B cell (primary cell): Measurements from ENCODE around the gene ANAPC2. TPM values are rescaled to one million over a fixed set of nuclear protein-coding genes. Genes with fewer than 3 reads are reported as not detected.

ENCODE experiments used
- ATAC-seq: fragments of 200-7000 bp; cut with Tn5 transposase; one replicate; pipeline ENCODE4 v1.10.0; 2021; ENCODE audit warnings: low read depth, mild to moderate bottlenecking, moderate number of reproducible peaks, moderate library complexity
- CTCF ChIA-PET: fragments of 350-600 bp; sonication (Branson Sonifier 250); formaldehyde crosslinking; loops from one replicate; lab custom pipeline; 2021; ENCODE audit warnings: antibody characterized with exemption, inconsistent platforms; lab: Charles Lee
- POLR2A ChIA-PET: fragments of 350-600 bp; sonication (Branson Sonifier 250); formaldehyde crosslinking; loops from one replicate; lab custom pipeline; 2021; ENCODE audit warnings: antibody characterized with exemption; lab: Charles Lee
- DNase-seq: peaks from one replicate; pipeline ENCODE4 v3.0.0; 2013
- H2AFZ ChIP-seq: 2 replicates; pipeline ENCODE4 v1.6.1; 2012; ENCODE audit warnings: mild to moderate bottlenecking, low read depth, low read length; ENCODE audit not compliant: insufficient read depth, poor library complexity, severe bottlenecking
- H3K27ac ChIP-seq, 2 donors: 1 replicate in 1 of 2; 2 replicates in 1 of 2; pipeline ENCODE4 v1.5.1; 2012 to 2013; ENCODE audit warnings: low read length in 2 of 2, mild to moderate bottlenecking in 2 of 2, moderate library complexity in 1 of 2
- H3K27me3 ChIP-seq, 4 experiments: fragments of 200-600 bp in 1 of 4; sonication (generic) in 1 of 4; replicated peaks in 1 of 4; 1 replicate in 2 of 4; 2 replicates in 2 of 4; pipeline versions ENCODE4 v1.6.1 to v1.7.0; 2013 to 2016; ENCODE audit warnings: low read length in 3 of 4, mild to moderate bottlenecking in 2 of 4, mixed read lengths in 1 of 4, moderate library complexity in 1 of 4; ENCODE audit not compliant: insufficient read depth in 4 of 4, control insufficient read depth in 3 of 4; ENCODE audit errors: control extremely low read depth in 1 of 4
- H3K36me3 ChIP-seq, 2 experiments: replicated peaks in 1 of 2; 1 replicate in 1 of 2; 2 replicates in 1 of 2; pipeline versions ENCODE4 v1.6.1 to v1.7.1; 2013; ENCODE audit warnings: low read length in 1 of 2; ENCODE audit not compliant: insufficient read depth in 2 of 2, control insufficient read depth in 1 of 2; ENCODE audit errors: control extremely low read depth in 1 of 2, extremely low read depth in 1 of 2
- H3K4me1 ChIP-seq, 2 donors: fragments of 200-600 bp in 1 of 2; sonication (generic) in 1 of 2; 1 replicate in 1 of 2; 2 replicates in 1 of 2; pipeline versions ENCODE4 v1.5.1 to v1.6.1; 2013 to 2017; ENCODE audit warnings: low read length in 2 of 2; ENCODE audit not compliant: control insufficient read depth in 2 of 2, insufficient read depth in 2 of 2
- H3K4me2 ChIP-seq: replicated peaks from 2 replicates; pipeline ENCODE3; 2012; ENCODE audit warnings: mild to moderate bottlenecking, low read depth, low read length; ENCODE audit not compliant: poor library complexity, severe bottlenecking
- H3K4me3 ChIP-seq, 5 experiments: fragments of 200-600 bp in 1 of 5; sonication (generic) in 1 of 5; 1 replicate in 3 of 5; 2 replicates in 2 of 5; pipeline versions ENCODE4 v1.5.1 to v1.7.0; 2011 to 2016; ENCODE audit warnings: low read length in 4 of 5, mild to moderate bottlenecking in 4 of 5, low read depth in 2 of 5, control low read depth in 1 of 5, moderate library complexity in 1 of 5; ENCODE audit not compliant: insufficient read depth in 1 of 5; ENCODE audit errors: control extremely low read depth in 1 of 5, extremely low read depth in 1 of 5
- H3K79me2 ChIP-seq: fragments of 200-600 bp; sonication (generic); one replicate; pipeline ENCODE4 v1.6.0; 2016; ENCODE audit warnings: low read length; ENCODE audit not compliant: control insufficient read depth, insufficient read depth
- H3K9ac ChIP-seq: fragments of 200-600 bp; sonication (generic); 2 replicates; pipeline ENCODE4 v1.6.1; 2017; ENCODE audit warnings: mild to moderate bottlenecking, low read length, moderate library complexity
- H3K9me3 ChIP-seq, 3 donors: one replicate each; pipeline versions ENCODE4 v1.6.1 to v1.7.1; 2013; ENCODE audit warnings: low read length in 2 of 3; ENCODE audit not compliant: control insufficient read depth in 2 of 3, insufficient read depth in 1 of 3; ENCODE audit errors: control extremely low read depth in 1 of 3
- H4K20me1 ChIP-seq: 2 replicates; pipeline ENCODE4 v1.6.0; 2012; ENCODE audit warnings: mild to moderate bottlenecking, low read length; ENCODE audit not compliant: insufficient read depth, control insufficient read depth, poor library complexity, severe bottlenecking
- H3K27ac Mint-ChIP-seq: one replicate; pipeline ENCODE4 v1.8.0; 2021; ENCODE audit warnings: mixed read lengths
- H3K27me3 Mint-ChIP-seq: one replicate; pipeline ENCODE4 v1.8.0; 2021; ENCODE audit warnings: mixed read lengths
- H3K4me1 Mint-ChIP-seq: one replicate; pipeline ENCODE4 v1.8.0; 2021; ENCODE audit warnings: mixed read lengths
- H3K4me3 Mint-ChIP-seq: one replicate; pipeline ENCODE4 v1.8.0; 2021; ENCODE audit warnings: mixed read lengths
- H3K9me3 Mint-ChIP-seq: one replicate; pipeline ENCODE4 v1.8.0; 2022; ENCODE audit warnings: mixed read lengths; ENCODE audit not compliant: insufficient read depth
- CTCF ChIP-seq: fragments of 200-600 bp; IDR thresholded peaks from one replicate; pipeline ENCODE4 v1.8.0; 2022; ENCODE audit warnings: antibody characterized with exemption, mild to moderate bottlenecking
- EZH2 ChIP-seq: IDR thresholded peaks from 2 replicates; pipeline ENCODE4 v1.6.1; 2012; ENCODE audit warnings: borderline replicate concordance, low read depth, mild to moderate bottlenecking, moderate library complexity, low read length; ENCODE audit not compliant: insufficient read depth, poor library complexity, severe bottlenecking
- WGBS: methylation state at CpG from one replicate; pipeline ENCODE4 v1.1.5; 2013; ENCODE audit warnings: missing lambda C conversion rate; ENCODE audit not compliant: insufficient coverage; 5-methylcytosine and 5-hydroxymethylcytosine counted together
- intact Hi-C: fragments of 100-400 bp; cut with micrococcal nuclease; formaldehyde crosslinking; loops from one replicate; pipeline ENCODE4 v1.10.0; 2022
- polyA plus RNA-seq: library from polyadenylated mRNA; depleted of rRNA; stranded (reverse); fragments of >200 nt; gene quantifications from 2 replicates; pipeline ENCODE4 v1.2.3, GENCODE V29; 2012
- total RNA-seq, 2 donors: library from RNA; stranded (reverse); fragments of 120-200 nt in 1 of 2; gene quantifications; 1 replicate in 1 of 2; 2 replicates in 1 of 2; pipeline versions ENCODE4 v1.2.3 to v1.2.4, GENCODE V29; 2013 to 2022

ANAPC2 gene
- total and polyA plus RNA-seq, 2 donors (not counting 1 experiment from before 2014, with no cell fraction given) = 121 to 127 TPM

DNA sequence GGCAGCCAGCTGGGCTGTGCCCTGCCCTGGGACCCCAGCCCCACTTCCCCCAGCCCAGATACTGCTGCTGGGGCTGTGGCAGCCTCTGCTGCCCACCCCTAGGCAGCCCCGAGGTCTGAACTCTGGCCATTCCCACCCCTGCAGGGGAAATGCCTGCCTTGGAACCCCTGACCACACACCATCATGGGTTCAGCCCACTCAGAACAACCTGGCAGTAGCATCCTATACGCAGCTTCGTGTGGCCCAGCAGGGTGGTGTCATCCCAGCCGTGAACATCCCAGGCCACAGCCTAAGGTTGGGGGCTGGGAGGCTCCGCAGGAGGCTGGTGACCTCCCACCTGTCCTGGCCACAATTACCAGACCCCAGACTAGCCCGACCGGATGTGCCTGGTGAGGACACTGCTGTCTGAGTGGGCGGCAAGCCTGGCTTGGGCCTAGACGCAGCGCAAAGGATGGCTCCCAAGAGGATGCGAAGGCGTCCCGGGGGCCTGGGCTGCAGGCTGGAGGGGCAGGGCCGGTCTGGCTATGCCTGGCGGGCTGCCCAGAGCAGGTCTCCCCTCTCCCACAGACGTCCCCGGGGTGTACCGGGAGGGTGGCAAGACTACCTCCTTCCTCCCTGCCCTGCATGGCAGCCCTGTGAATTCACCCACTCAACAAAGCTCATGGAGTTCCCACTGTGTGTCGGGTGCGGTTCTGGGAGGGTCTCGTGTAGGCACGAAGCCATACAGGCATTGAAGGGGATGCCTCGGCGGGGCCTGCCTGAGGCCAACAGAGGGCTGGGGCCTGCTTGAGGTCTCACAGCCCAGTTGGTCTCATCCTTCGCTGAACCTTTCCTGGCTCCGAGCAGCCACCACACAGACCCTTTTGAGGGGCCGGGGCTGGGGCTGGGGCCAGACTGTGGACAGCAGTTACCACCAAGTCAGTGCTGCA is 40.9 kb upstream of the ANAPC2 start:
- no peaks in the 10 kb centered on the region for H4K20me1 ChIP-seq
- H2AFZ ChIP-seq = no peak overlapping the region
- CTCF ChIA-PET = interaction anchor here (0.8 kb wide), 1 partner anchor 182 kb away, joined by 7 read pairs; no protein-coding TSS in a partner anchor
- H3K9ac ChIP-seq = no peak overlapping the region
- H3K79me2 ChIP-seq = no peaks in the 10 kb centered on the region
- no peak overlapping the region for H3K4me3 Mint-ChIP-seq
- intact Hi-C loops = no loop called here
- no peaks in the 10 kb centered on the region for H3K9me3 Mint-ChIP-seq
- no peak overlapping the region for H3K4me2 ChIP-seq
- H3K36me3 ChIP-seq = no peaks in the 10 kb centered on the region
- POLR2A ChIA-PET = no interaction called here
- peaks cover 4% of the 10 kb centered on the region for H3K27me3 Mint-ChIP-seq
- H3K27ac Mint-ChIP-seq = no peak overlapping the region
- H3K27ac ChIP-seq = no peak overlapping the region
- no peak overlapping the region for H3K4me3 ChIP-seq
- DNase-seq (no peak), ATAC-seq (no peak)
- 68% methylated on average over 27 of the region's 27 CpGs for WGBS
- no peaks in the 10 kb centered on the region for H3K9me3 ChIP-seq
- H3K27me3 ChIP-seq = peaks cover 0 to 37% (median 2%) of the 10 kb centered on the region in 4 experiments
- H3K4me1 ChIP-seq = peaks cover 5 to 16% of the 10 kb centered on the region in 2 donors
- H3K4me1 Mint-ChIP-seq = peaks cover 6% of the 10 kb centered on the region
- no peak for TF ChIP-seq CTCF
- no peak for TF ChIP-seq EZH2

GRCh38 chr9:137228506-137228967 is 40.2 kb upstream of the ANAPC2 start:
- H3K4me3 Mint-ChIP-seq = no peak overlapping the region
- Histone ChIP-seq H3K9ac (no peak overlapping the region), H3K36me3 (no peaks in the 10 kb centered on the region), H4K20me1 (no peaks in the 10 kb centered on the region), H2AFZ (no peak overlapping the region), H3K27ac (no peak overlapping the region), H3K9me3 (no peaks in the 10 kb centered on the region), H3K4me1 (peaks cover 8 to 19% of the 10 kb centered on the region in 2 donors), H3K79me2 (no peaks in the 10 kb centered on the region), H3K27me3 (peaks cover 0 to 35% (median 2%) of the 10 kb centered on the region in 4 experiments), H3K4me3 (no peak overlapping the region), H3K4me2 (no peak overlapping the region)
- H3K9me3 Mint-ChIP-seq = no peaks in the 10 kb centered on the region
- WGBS = 72% methylated on average over 26 of the region's 29 CpGs
- TF ChIP-seq EZH2 = no peak
- TF ChIP-seq CTCF = no peak
- peaks cover 4% of the 10 kb centered on the region for H3K27me3 Mint-ChIP-seq
- H3K4me1 Mint-ChIP-seq = peaks cover 7% of the 10 kb centered on the region
- intact Hi-C loops = no loop called here
- H3K27ac Mint-ChIP-seq = no peak overlapping the region
- DNase-seq (no peak), ATAC-seq (no peak)
- ChIA-PET CTCF (interaction anchor here (0.8 to 7.0 kb wide), 5 partner anchors 10 to 181 kb away, joined by 5 to 76 read pairs (median 7); partner anchors contain the start of genes ANAPC2, SSNA1 and TUBB4B), POLR2A (interaction anchor here (0.5 to 0.6 kb wide), 2 partner anchors 11 to 110 kb away, joined by 3 to 4 read pairs; no protein-coding TSS in a partner anchor)
